Left forelimb (tissue), 1 donor: ENCODE data around the gene PLPP4.
"Not testable (repeated sequence)": the region's sequence is repeated elsewhere in the genome, so short reads cannot be mapped to it uniquely, and the experiment has no call there.

Experiments
- DNase-seq: peaks from one replicate; pipeline ENCODE4 v3.0.0-alpha.2; 2018; ENCODE audit warnings: low spot score

The PLPP4 gene

DNA sequence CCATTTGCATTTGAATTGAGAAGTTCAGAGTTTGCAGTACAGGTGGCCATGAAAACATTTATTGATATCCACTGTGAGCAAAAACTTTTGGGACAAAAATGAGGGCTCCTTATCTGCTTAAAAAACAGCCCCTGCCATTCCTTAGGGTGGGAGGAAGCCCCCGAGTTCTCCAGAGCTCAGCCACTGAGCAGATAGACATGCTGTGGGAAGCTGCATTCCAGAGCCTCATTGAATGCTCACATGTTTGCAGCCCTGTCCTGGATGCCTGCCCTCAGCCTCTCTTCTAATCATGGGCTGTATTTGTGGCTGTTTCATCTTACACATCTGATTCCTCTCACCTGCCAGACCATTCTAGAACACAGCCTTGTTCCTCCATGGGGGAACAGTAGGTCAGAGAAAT is 33.3 kb downstream of the PLPP4 start:
- DNase-seq = no peak

DNA sequence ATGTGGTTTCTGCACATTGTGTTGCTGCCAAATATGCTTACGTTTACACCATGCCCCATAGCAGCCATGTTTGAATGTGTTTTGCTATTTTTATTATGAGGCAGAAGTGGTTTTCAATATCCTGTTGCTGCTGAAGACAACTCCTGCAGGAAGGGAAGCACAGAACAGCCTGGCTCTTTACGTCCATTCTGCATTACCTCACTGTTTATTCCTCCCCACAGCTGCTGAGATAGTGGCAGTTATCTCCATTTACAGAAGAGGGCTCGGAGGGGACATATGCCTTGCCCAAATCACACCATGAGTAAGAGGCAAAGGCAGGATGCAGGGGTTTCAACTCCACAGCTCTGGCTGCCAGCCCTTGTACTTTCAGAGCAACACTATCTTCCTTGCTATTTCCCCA is 35.3 kb downstream of the PLPP4 start:
- no peak for DNase-seq

DNA sequence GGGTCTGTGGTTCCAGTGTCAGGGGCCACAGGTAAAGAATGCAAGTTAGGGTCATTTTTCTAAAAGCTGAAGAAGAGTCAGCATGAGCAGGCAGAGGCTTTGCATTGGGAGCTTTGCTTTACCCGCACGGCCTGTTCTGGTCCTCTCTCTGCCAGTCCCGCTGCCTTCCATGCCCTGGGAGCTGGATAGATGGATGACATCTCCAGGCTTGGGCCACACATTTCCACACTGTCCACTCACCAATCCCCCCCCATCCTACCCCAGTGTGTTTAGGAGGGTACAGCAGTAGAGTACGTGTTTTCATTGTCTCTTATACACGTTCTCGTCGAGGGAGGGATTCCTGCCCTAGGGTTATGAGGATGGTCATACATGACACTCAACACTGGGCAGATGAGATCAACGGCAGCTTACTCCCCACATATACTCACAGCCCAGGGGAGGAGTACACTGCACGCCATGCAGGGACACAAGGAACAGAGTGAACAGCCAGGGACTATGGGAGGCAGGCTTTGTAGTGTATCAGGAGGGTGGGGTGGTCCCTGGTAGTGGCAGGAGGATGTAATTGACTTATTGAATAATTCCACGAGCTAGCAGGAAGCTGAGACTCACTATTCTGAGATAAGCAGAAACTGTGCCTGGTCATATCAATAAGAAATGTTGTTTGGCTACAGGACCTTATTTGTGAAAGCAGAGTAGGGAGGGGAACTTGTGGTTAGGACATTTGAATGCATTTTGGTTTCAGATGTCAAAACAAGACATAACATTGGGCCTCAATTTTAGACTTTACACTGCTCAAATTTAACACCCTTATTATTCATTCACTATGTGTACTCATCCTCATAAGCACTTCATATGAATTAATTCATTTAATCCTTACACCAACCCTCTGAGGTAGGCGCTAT is 36.6 kb downstream of the PLPP4 start:
- no peak for DNase-seq

DNA sequence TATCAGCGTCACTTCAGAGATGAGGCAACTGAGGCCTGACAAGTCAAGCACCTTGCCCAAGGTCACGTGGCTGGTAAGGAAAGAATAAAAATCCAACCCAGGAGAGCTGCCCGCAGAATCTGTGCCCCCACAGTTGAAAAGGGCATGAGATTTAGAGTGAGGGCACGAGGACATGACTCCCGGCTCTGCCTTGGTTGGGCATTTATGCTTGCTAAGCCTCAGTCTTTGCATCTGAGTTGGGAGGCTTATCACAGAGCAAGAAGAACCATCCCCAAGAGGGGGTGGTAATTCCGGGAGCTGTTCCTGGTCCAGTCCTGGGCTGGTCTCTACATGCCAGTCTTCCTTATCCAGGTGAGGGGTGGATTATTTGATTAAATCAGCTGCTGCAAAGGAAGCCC is 37.3 kb downstream of the PLPP4 start:
- DNase-seq = no peak

DNA sequence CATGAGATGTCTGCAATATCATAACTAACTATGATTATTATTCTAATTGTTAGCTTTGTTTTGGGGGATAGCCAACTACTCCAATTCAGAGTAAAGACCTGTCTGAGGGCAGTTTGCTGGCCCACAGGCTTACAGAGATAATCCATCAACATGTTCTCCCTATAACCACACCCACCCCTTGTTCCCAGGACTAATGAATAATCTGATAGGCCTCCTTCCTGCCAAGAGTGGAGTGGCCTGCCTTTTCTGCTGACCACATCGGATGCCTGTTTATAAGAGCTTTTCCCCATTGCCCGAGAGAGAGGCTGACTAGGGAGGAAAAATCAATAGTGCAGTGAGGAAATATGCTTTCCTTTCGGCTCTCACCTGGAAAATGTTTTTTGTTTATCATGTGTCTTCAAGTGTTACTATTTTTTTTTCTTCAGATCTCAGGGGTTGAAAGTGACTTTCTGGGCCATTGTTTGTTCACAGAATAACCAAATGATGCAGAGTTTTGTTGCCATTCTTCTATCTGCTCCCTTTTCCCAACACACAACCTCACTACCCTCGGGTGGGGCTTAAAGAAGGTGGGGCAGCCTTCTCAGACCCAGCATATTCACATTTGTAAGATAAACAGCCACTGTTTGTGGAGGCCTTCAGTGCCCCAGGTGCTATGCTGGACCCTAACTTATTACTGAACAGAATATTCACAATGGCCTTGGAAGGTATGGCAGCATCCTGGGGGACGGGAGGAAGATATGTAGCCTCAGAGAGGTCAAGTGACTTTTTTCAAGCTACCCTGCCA is 38.4 kb downstream of the PLPP4 start:
- no peak for DNase-seq

DNA sequence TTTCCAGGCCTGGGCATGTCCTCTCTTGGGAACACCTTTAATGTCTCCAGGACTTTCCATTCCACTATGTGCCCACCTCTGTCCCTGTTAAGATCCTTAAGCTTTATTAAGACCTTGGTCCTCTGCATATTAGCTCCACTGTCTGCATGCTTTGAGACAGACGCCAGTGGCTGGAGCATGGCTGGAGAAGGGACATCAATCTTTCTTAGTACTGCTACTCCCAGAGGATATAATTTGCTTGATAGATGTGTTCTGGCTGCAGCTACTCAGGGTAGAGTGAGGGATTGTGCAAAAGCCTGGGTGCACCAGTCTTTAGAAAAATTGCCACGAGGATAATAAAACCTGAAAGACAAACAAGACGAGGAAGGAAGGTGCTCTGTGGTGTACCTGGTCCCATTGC is 42.9 kb downstream of the PLPP4 start:
- DNase-seq = no peak

DNA sequence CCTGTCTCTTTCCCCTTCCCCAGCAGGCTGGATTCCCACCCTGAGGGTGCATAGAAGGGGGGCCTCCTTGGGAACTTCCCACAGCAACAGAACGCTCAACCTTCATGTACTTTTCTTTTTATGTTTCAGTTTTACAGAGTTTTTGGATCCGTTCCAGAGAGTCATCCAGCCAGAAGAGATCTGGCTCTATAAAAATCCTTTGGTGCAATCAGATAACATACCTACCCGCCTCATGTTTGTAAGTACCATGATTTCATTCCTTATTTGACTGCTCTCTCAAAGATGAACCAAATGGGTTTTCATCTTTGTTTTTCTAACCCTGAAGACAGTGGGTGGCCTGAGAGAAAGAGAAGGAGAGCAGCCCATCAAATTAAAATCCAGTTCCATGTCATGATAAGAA is 46.7 kb downstream of the PLPP4 start:
- no peak for DNase-seq

DNA sequence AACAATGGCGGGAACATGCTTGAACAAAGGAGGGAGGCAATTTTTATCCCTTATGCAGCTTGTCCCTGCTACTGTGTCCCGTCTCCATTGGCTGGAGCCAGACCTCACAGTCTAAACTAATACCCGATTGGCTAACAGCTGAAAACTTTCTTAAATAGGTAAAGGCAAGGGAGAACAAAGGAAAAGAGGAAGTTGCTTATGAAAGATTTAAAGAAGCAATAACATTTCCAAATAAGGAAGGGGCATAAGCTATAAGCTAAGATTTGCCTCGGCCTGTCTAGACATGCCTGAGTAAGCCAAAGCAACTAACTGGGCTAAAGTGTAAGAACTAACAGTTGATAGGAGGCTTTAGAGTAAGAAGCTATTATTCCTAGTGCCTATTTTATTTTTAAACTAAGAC is 47.2 kb downstream of the PLPP4 start:
- DNase-seq = not testable (repeated sequence)

DNA sequence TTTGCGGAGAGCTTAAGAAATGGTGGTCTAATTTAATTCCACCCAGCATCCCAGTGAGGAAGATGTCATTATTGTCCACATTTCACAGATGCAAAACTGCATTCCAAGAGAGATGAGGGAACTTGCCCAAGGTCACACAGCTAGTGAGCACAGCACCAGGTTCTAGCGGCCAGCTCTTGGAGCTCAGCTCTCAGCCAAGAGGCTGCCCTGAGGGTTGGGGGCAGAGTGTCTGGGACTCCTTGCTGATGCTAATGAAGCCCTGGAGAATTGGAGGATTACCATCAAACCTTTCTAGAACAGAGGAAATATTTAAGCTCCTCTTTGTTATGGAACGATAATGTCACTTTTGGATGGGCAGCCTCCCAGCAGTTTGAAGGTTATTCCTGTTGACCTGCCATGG is 48.0 kb downstream of the PLPP4 start:
- DNase-seq = no peak

DNA sequence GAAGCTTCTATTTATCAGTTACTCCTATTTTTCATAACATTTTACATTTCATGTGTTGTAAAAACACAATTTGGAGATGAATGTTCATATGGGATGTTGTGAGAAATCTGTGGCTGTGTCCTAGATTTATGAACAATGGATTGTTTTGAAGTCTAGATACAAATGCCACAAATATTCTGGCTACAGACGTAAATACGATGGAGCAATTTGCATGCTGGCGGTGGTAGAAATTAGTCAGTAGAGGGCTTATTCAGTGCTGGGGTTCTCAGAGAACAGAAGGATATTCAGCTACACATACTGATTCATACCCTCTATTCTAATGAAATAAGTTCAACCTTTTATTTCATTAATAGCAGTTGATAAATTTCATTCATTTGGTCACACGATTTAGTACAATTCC is 48.8 kb downstream of the PLPP4 start:
- DNase-seq = no peak

DNA sequence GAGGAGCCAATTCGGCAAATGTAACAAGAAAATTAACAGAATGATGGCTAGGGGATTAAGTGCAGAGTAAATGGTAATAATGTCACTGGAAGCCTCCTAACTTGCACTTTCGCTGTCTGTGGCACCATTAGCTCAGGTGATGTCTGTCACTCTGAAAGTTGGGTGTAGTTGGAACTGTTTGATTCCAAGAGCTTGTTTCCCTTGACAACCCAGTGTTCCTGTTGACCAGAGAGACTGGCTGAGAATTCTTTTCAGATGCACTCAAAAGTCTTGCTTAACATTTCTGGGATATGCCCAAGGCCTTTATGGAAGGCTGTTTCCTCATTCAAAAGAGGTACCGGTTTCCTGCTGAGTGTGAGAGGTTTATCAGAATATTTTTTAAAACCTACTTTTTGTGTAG is 49.6 kb downstream of the PLPP4 start:
- DNase-seq = no peak

DNA sequence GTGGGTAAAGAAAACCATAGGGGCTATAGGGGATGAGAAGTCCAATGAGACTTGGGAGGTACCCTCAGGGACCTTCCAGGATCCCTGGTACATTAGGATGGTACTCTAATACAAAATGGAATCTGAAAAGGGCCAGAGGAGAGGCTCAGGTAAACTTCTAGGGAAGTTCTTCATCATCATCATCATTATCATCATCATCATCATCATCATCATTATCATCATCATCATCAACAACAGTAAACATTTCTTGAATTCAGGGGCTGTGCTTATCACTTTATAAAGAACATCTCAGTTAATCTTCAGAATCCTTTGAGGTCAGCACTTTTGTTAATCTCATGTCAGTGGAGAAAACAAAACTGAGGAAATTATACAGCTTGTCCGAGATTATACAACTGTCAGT is 50.1 kb downstream of the PLPP4 start:
- DNase-seq = no peak

DNA sequence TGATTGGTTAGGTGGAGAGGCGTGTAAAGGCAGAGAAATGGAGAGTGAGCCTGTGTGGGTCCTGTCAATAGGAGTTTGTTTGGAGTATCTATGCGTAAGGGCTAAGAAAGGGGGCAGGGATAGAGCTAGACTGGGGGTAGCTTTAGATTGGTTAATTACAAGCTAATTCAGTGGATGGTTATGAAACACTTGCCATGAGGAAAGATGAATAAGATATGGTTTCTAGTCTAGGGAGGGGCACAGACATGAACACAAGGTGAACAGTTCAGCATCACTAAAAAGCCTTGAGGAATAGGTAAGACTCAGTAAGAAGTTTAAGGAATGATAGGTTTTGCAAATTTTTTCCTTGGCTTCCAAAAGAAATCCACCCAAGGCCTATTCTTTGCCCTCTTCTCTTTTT is 50.6 kb downstream of the PLPP4 start:
- no peak for DNase-seq

DNA sequence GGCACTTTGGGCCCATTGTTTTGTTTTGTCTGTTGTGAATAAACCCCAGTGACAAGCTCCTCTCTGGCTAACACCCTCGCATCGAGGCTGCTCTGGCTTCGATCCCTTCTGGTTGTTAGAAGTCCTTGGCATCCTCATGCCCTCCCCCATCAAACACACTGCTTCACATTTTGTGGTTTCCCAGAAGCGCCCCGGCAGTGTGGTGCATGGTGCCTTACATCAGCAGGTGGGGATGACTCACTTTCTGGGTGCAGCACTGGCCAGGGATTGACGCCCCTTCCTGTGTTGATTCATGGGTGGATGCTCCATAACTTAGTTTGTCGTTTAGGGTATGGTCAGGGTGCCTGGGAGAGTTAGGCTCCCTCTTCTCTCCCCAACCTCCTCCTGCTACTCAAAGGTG is 51.4 kb downstream of the PLPP4 start:
- no peak for DNase-seq

DNA sequence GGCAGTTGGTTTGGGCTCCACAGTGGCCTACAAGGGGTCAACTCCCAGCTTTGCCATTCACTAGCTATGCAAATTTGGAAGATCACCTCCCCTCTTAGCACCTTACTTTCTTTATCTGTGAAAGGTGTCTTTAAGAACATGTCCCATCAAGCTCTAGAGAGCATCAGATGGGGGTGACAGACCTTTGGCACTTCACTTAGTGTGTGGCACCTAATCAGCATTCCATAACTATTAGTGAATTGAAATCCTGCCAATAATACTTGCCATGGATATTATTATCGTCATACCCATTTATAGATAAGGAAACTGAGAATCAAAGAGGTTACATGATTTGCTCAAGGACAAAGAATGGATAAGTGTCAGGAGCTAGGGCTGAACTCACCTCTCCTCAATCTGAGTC is 51.9 kb downstream of the PLPP4 start:
- no peak for DNase-seq

DNA sequence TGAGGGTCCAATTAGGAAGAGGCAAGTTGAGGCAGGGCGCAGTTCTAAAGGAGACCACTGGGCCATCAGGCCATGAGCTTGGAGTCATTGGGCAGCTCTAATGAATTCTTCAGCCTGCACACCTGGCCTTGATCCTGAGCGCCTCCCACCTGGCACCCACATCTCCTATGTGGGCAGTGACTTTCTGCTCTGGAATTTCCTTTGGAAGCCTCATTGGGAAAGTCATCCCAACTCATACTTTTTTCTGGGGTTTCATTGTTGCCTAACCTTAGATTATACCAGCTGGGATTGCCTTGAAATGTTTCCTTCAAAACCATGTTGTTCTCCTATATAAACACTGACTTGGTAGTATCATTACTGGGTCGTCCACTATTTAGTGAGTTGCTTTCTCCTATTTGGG is 54.1 kb downstream of the PLPP4 start:
- DNase-seq = no peak

DNA sequence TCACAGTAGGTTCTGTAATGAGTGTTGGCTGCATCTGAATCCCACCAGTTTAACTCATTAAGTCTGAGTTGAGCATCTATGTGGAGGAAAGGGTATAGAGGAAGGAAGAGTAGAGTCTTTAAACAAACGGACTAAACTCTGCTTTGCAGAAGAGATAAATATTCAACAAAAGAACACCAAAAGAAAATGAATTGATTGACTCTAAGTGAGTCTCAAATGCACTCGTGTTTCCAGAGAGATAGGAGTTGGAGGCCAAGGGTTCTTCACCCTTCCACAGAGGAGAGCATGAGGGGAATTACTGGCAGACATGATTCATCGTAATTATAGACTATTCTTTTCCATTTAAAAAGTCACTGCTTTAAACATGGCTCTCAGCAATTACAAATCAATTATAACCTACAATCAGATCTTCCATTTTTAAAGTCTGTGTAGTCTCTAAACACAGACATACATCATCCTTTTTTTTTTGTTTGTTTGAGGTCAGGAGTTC is 56.3 kb downstream of the PLPP4 start:
- DNase-seq = no peak

DNA sequence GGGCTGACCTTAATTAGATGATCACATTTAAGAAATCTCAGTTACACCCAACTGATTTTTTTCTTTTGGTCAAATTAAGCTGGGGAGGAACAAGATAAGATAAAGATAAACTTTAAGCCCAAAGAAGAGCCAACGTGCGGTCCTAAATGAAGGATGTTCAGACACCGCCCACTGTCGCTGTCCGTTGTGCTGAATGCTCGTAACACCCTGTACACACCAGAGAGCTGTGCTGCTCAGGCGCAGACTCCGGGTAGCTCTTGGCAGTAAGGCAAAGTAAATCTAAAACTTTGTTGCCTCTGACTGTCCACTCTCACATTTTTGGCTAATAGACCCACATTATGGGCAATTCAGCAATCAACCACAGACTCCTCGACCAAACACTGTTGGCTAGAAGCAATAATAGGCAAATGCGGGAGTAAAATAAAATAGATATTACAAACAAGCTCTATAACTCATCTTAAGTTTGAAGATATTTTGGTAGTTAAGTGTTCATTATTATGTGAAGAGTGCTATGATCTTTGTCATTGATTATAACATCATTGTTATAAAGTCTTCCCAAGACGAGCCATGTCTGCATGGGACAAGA is 57.1 kb downstream of the PLPP4 start:
- no peak for DNase-seq

DNA sequence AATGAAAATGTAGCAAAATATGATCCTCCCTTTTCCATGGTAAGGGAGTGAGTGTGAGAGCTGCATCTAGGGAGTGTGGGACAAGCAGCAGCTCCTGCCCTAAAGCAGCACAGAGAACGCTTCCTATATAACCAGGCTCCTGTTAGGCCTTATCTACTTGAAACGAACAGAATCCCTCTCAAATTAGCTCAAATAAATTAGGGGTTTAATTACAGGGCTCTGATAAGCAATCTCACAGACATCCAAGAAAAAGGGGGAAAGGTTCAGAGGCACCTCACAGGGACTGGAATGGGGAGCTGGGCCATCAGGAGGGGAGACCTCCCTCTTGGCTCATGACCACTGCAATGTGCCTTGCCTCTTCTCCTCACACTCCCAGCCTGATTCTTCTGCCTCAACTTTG is 57.9 kb downstream of the PLPP4 start:
- DNase-seq = no peak

DNA sequence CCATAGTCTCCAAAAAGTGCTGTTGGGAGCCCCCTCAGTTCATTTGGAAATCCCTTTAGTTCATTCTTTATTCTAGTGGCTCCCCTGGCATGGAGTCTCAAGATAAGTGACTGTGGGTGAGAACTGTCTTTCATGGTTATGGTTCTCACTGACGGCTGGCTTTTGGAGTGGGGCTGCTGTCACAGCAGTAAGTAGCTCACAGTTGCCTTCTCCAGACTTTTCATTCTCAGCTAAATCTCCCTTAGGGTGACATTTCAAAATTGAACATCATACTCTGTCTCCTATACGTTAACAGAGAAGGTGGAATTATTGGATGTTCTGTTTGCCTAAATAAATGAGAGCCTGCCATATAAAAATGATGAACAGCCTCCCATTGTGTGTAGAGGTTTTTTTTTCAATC is 58.7 kb downstream of the PLPP4 start:
- no peak for DNase-seq

DNA sequence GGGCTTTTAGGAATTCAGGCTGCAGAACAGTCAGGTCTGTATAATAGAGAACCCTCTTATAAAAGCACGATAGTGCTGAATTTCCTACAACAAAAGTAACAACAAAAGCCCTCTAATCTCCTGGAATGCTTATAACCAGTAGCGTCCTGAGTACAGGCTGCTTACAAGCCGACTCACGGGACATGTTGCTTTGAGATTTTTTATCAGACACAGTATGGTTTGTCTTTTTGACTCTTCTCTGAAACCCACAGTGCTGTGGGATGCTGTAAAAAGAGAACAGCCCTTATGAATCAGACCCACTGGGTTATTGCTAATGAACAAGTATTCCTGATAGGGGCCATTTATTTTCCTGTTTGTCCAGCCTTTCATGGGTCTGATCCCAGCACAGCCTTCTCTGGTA is 59.4 kb downstream of the PLPP4 start:
- no peak for DNase-seq

DNA sequence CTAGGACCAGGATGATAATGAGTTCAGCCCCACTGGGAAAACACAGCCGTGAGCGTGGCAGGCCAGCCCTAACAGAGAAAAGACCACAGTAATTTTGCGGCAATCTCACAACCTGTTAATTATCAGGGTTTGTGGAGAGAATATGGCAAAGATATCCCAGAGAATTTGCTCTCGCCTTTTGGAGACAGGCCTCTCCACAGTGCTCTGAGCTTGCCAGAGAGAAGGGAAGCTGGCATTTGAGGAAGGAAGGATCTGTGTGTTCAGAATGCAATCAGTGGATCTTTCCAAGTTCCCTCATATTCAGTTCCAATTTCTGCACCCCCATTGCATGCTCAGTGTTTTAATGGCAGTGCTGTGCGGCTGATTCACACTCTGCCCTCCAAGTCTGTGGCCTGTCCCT is 60.2 kb downstream of the PLPP4 start:
- no peak for DNase-seq

DNA sequence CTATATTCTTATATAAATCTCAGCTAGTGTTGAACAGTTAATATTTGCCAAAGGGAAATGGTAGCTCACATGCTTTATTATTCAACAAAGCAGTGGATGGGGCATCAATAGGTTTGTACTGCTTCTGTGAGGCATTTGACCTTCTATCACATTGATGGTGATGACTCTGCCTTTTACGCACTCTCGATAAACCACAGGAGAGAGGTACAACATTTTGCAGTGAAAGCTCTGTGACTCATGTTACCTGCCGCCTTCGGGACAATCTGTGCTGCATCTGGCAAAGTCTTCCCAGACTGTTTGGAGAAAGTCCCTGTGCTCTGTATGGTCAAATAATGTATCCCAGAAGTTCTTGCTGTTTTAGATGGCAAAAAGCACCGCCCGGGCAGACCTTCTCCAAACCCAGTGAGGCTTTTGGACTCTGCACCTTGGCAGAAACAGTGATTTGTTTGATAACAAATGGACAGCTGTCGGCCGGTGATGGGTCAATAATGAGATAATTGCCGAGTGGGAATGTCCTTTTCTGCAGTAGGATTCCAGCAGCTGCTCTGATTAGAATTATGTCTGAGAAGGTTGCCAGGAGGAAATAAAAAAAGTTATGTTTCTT is 61.0 kb downstream of the PLPP4 start:
- no peak for DNase-seq
